ENCODE measurements around the gene TEX22.

TEX22 gene, protein sequence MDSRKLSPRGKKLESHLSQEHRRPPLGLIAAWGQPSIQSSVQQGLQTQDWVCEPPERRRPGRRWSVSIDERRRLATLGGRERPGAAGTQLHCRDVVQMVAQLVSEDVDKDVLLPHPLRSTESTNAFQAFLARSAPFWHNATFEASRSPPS

GRCh38 chr14:105398044-105398725 is at the start of gene TEX22:
Gene TEX22 (plus strand): TSS chr14:105398538. CDS start chr14:105399341, 803 bp downstream.
- TF ChIP-seq FOXM1 (IDR thresholded peaks at IDR 0.05; ENCODE audit: borderline replicate concordance, low read depth) (no peak), TCF12 (IDR thresholded peaks at IDR 0.05; ENCODE audit: low read depth) (0 out of 2 replicates have a peak, but pooled peaks have one; percentile 55), YY1 (IDR thresholded peaks at IDR 0.05; ENCODE audit: low read depth) (0 out of 2 replicates have a peak, but pooled peaks have one; percentile 20), CREB1 (IDR thresholded peaks at IDR 0.05; ENCODE audit: low read depth) (no peak), ZBTB7A (IDR thresholded peaks at IDR 0.05; ENCODE audit: low read depth) (peak; percentile 93), RAD21 (IDR thresholded peaks at IDR 0.05; ENCODE audit: low read depth) (peak; percentile 1; the same call in 1 of the 2 replicates), EGR1 (IDR thresholded peaks at IDR 0.05) (no peak), TAF1 (IDR thresholded peaks at IDR 0.05; ENCODE audit: low read depth) (peak; percentile 88), REST (IDR thresholded peaks at IDR 0.05; ENCODE audit: low read depth) (0 out of 2 replicates have a peak, but pooled peaks have one; percentile 20)
- TF ChIP-seq, protein P1, sequence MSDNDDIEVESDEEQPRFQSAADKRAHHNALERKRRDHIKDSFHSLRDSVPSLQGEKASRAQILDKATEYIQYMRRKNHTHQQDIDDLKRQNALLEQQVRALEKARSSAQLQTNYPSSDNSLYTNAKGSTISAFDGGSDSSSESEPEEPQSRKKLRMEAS (IDR thresholded peaks at IDR 0.05), result peak; percentile 95

DNA sequence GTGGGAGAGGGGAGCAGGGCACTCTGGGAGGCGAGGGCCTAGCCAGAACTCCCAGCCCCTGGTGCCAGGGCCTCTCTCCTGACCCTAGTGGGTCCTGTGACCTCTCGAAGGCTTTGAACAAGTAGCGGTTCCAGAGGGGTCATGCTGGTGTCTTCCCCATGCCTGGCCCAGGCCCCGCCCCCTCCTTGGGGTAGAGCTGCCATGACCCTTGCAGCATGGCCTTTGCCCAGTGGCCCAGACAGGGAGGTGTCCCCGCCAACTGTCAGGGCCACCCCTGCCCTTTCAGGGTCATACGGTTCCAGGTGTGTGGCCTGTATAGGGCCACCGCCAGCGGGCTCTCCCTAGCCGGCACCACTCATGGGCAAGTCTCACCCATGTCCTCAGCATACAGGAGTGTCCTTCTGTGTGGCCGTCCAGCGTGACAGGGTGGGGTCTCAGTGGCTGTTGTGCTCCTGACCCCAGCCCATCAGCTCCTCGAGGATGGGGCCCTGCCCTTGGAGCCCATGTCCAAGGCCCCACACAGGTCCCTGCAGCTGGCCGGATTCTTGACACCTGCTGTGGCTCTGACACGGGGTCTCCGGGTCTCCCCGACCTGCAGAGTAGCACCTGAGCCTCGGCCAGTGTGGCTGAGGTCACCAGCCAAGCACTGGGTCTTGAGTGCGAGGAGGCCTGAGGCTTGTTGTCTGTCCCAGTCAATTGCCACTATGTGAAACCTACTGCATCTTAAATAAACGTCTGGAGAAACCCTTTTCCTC is 49.2 kb upstream of the TEX22 start:
- TF ChIP-seq ZBTB7A (IDR thresholded peaks at IDR 0.05; ENCODE audit: low read depth), result no peak
- no peak for TF ChIP-seq FOXM1 (IDR thresholded peaks at IDR 0.05; ENCODE audit: borderline replicate concordance, low read depth)
- no peak for TF ChIP-seq YY1 (IDR thresholded peaks at IDR 0.05; ENCODE audit: low read depth)
- TF ChIP-seq RAD21 (IDR thresholded peaks at IDR 0.05; ENCODE audit: low read depth), result no peak
- no peak for TF ChIP-seq TAF1 (IDR thresholded peaks at IDR 0.05; ENCODE audit: low read depth)
- TF ChIP-seq, protein P2, sequence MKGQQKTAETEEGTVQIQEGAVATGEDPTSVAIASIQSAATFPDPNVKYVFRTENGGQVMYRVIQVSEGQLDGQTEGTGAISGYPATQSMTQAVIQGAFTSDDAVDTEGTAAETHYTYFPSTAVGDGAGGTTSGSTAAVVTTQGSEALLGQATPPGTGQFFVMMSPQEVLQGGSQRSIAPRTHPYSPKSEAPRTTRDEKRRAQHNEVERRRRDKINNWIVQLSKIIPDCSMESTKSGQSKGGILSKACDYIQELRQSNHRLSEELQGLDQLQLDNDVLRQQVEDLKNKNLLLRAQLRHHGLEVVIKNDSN (IDR thresholded peaks at IDR 0.05), result no peak
- TF ChIP-seq CEBPB (IDR thresholded peaks at IDR 0.05), result no peak
- TF ChIP-seq EGR1 (IDR thresholded peaks at IDR 0.05), result no peak
- TF ChIP-seq, protein P1 (IDR thresholded peaks at IDR 0.05), result no peak
- TF ChIP-seq NFIC (IDR thresholded peaks at IDR 0.05), result no peak
- no peak for TF ChIP-seq CREB1 (IDR thresholded peaks at IDR 0.05; ENCODE audit: low read depth)
- no peak for TF ChIP-seq TCF12 (IDR thresholded peaks at IDR 0.05; ENCODE audit: low read depth)

DNA sequence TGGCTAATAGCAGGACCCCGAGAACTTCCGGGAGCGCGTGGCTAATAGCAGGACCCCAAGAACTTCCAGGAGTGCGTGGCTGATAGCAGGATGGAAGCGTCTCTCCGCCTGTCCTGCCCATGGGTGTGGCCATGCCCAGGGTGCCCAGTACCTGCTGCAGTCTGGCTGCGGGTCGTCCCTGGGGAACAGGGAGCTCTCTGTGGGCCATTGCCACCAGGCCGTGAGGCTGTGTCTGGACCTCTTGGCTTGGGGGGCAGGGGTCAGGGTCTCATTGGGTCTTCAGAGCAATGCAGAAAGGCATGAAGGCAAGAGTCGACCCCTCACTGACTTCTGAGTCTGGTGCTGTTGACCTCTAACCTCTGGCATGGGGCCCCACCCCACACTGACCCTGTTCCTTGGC is 48.3 kb upstream of the TEX22 start:
- TF ChIP-seq TCF12 (IDR thresholded peaks at IDR 0.05; ENCODE audit: low read depth) (no peak), CREB1 (IDR thresholded peaks at IDR 0.05; ENCODE audit: low read depth) (no peak), YY1 (IDR thresholded peaks at IDR 0.05; ENCODE audit: low read depth) (no peak), TEAD4 (IDR thresholded peaks at IDR 0.05) (no peak), NFIC (IDR thresholded peaks at IDR 0.05) (no peak), TAF1 (IDR thresholded peaks at IDR 0.05; ENCODE audit: low read depth) (no peak), EP300 (IDR thresholded peaks at IDR 0.05; ENCODE audit: borderline replicate concordance) (no peak), REST (IDR thresholded peaks at IDR 0.05; ENCODE audit: low read depth) (no peak)
- TF ChIP-seq, protein P1 (IDR thresholded peaks at IDR 0.05), result no peak

DNA sequence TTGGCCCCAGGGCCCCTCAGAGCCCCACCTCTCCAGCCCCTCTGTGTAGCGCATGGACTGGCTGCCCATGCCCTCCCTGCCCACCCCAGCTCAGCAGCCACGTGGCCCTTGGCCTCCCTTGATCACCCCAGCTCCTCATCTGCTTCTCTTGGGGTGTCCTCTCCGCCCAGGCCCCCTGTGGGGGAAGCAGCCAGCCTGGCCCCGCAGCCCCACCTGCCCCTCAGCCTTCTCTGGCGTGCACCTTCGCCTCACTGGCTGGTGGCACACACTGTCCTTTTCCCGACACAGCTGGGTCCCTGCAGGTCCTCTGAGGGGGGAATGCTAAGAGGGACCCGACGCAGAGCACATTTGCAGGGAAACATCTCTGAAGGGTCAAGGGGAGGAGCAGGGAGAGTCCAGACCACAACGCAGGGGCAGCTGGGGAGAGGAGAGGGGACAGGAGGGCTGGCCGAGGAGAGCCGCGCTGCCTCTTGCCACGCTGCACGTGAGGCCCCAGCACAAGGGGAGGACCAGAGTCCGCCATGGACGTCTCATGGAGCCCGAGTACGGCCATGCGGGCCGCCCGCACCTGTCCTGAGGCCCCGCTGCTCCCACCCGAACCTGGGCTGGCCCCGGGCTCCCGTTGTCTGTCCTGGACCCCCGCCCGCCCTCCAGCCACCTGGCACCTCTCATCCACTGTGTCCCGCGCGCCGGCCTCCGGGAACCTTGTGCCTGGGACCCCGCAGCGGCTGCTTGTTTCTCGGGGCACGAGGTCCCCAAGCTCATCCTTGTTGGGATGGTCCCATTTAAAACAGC is 47.7 kb upstream of the TEX22 start:
- TF ChIP-seq TAF1 (IDR thresholded peaks at IDR 0.05; ENCODE audit: low read depth) (no peak), EGR1 (IDR thresholded peaks at IDR 0.05) (no peak), CEBPB (IDR thresholded peaks at IDR 0.05) (no peak), FOXM1 (IDR thresholded peaks at IDR 0.05; ENCODE audit: borderline replicate concordance, low read depth) (no peak), NFIC (IDR thresholded peaks at IDR 0.05) (no peak), YY1 (IDR thresholded peaks at IDR 0.05; ENCODE audit: low read depth) (no peak), EP300 (IDR thresholded peaks at IDR 0.05; ENCODE audit: borderline replicate concordance) (no peak), REST (IDR thresholded peaks at IDR 0.05; ENCODE audit: low read depth) (no peak), CREB1 (IDR thresholded peaks at IDR 0.05; ENCODE audit: low read depth) (no peak)
- TF ChIP-seq, protein P1 (IDR thresholded peaks at IDR 0.05), result no peak
